T-helper 1 cell treated with Interleukin-12 subunit alpha and Interleukin-12 subunit beta and Interleukin-4 antibody, amounts not matched to agents 30 μg/mL and 1 μg/mL, for 36 hours (primary cell): Measurements from ENCODE around the gene SLC7A14.

Experiments
- H3K27ac Mint-ChIP-seq: one replicate; pipeline ENCODE4 v1.8.0; 2021; ENCODE audit warnings: mild to moderate bottlenecking, mixed read lengths
- H3K27me3 Mint-ChIP-seq: one replicate; pipeline ENCODE4 v1.8.0; 2021; ENCODE audit warnings: low read depth, mixed read lengths
- H3K36me3 Mint-ChIP-seq: one replicate; pipeline ENCODE4 v1.8.0; 2021; ENCODE audit warnings: low read depth, mixed read lengths
- H3K4me1 Mint-ChIP-seq: one replicate; pipeline ENCODE4 v1.8.0; 2021; ENCODE audit warnings: low read depth, mixed read lengths
- H3K4me3 Mint-ChIP-seq: one replicate; pipeline ENCODE4 v1.8.0; 2021; ENCODE audit warnings: mild to moderate bottlenecking, moderate library complexity, mixed read lengths
- H3K9me3 Mint-ChIP-seq: one replicate; pipeline ENCODE4 v1.8.0; 2021; ENCODE audit warnings: mixed read lengths

Gene SLC7A14

DNA sequence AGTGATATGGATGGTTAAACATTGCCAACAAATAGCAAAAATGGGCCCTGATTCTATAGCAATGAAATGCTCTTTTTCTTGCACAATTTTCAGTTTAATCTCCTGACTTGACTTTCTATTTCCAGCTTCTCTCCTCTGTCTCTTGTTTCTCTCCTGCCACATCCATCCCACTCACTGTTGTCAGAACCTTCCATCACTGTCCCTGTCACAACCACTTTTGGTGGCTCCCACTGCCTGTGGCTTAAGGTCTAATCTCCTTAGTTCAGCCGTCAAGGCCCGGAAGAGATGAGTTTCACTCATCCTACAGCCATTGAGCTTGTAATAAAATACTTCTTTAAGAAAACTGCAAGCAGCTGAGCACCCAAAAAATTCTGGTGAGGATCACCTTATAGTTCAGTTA lies 19.5 kb downstream of the SLC7A14 start:
- H3K27ac Mint-ChIP-seq: no peak overlapping the region
- H3K9me3 Mint-ChIP-seq: peaks cover 4% of the 10 kb centered on the region
- H3K27me3 Mint-ChIP-seq: peaks cover 3% of the 10 kb centered on the region
- no peak overlapping the region for H3K4me3 Mint-ChIP-seq
- H3K4me1 Mint-ChIP-seq: peaks cover 12% of the 10 kb centered on the region
- H3K36me3 Mint-ChIP-seq: peaks cover 2% of the 10 kb centered on the region

- Mint-ChIP-seq H3K36me3 (no peaks in the 10 kb centered on the region), H3K9me3 (no peaks in the 10 kb centered on the region), H3K4me3 (no peak overlapping the region), H3K27me3 (peaks cover 7% of the 10 kb centered on the region), H3K27ac (no peak overlapping the region), H3K4me1 (peaks cover 15% of the 10 kb centered on the region)
Measured at GRCh38 chr3:170565495-170565894, 20.4 kb downstream of the SLC7A14 start.

- no peak overlapping the region for H3K4me3 Mint-ChIP-seq
- H3K4me1 Mint-ChIP-seq: peaks cover 15% of the 10 kb centered on the region
- peaks cover 15% of the 10 kb centered on the region for H3K27me3 Mint-ChIP-seq
- no peaks in the 10 kb centered on the region for H3K9me3 Mint-ChIP-seq
- H3K36me3 Mint-ChIP-seq: no peaks in the 10 kb centered on the region
- H3K27ac Mint-ChIP-seq: no peak overlapping the region
Measured at GRCh38 chr3:170564664-170565063, 21.2 kb downstream of the SLC7A14 start.

DNA sequence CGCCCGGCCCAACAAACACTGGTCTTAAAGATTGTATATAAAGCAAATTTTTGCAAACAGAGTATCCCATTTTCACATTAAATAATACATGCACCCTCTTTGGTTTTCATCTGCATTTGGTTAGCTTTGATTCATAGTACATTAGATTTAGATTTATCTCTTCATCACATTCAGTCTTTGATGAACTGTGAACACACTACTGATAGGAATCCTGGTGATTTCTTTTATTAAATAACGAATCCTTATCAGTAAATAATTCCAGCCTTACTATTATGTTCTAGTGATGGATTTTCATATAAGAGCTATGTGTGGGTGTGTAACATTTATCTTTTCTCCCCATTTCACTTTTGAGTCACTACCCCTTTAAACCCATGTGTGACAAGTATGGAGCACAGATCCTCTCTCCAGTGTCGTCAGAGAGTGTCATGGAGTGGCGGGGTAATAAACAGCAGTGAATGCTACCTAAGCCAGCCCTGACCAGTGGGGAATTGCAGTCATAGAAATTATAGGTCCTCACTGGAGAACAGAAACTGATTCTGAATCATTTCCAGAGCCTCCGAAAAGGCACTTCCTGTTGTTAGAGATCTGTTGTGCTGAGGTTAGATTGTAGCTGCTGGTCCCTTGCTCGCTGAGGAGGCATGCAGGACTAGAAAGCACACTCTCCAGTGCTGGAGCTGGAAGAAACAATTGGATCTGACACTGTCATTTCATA lies 22.0 kb downstream of the SLC7A14 start:
- Mint-ChIP-seq H3K36me3 (no peaks in the 10 kb centered on the region), H3K4me1 (peaks cover 15% of the 10 kb centered on the region), H3K27ac (no peak overlapping the region), H3K4me3 (no peak overlapping the region), H3K27me3 (peaks cover 17% of the 10 kb centered on the region), H3K9me3 (no peaks in the 10 kb centered on the region)

DNA sequence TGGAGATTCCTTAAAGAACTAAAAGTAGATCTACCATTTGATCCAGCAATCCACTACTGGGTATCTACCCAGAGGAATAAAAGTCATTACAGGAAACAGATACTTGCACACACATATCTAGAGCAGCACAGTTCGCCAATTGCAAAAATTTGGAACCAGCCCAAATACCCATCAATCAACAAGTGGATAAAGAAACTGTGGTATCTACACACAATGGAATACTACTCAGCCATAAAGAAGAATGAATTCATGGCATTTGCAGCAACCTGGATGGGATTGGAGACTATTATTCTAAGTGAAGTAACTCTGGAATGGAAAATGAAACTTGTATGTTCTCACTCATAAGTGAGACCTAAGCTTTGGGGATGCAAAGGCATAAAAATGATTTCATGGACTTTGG lies 23.8 kb downstream of the SLC7A14 start:
- no peak overlapping the region for H3K4me3 Mint-ChIP-seq
- peaks cover 15% of the 10 kb centered on the region for H3K4me1 Mint-ChIP-seq
- peaks cover 21% of the 10 kb centered on the region for H3K27me3 Mint-ChIP-seq
- H3K9me3 Mint-ChIP-seq: no peaks in the 10 kb centered on the region
- H3K27ac Mint-ChIP-seq: no peak overlapping the region
- H3K36me3 Mint-ChIP-seq: no peaks in the 10 kb centered on the region

GRCh38 chr3:170560717-170561382 lies 25.0 kb downstream of the SLC7A14 start:
- Mint-ChIP-seq H3K4me3 (no peak overlapping the region), H3K36me3 (no peaks in the 10 kb centered on the region), H3K9me3 (no peaks in the 10 kb centered on the region), H3K27ac (no peak overlapping the region), H3K27me3 (peaks cover 21% of the 10 kb centered on the region), H3K4me1 (peaks cover 15% of the 10 kb centered on the region)

GRCh38 chr3:170560296-170560695 lies 25.6 kb downstream of the SLC7A14 start:
- Mint-ChIP-seq H3K9me3 (no peaks in the 10 kb centered on the region), H3K36me3 (no peaks in the 10 kb centered on the region), H3K27me3 (peaks cover 21% of the 10 kb centered on the region), H3K27ac (no peak overlapping the region), H3K4me1 (peaks cover 15% of the 10 kb centered on the region), H3K4me3 (no peak overlapping the region)

- Mint-ChIP-seq H3K4me1 (peaks cover 3% of the 10 kb centered on the region), H3K4me3 (no peak overlapping the region), H3K36me3 (no peaks in the 10 kb centered on the region), H3K27ac (no peak overlapping the region), H3K9me3 (no peaks in the 10 kb centered on the region), H3K27me3 (peaks cover 28% of the 10 kb centered on the region)
Measured at GRCh38 chr3:170558427-170558826, 27.4 kb downstream of the SLC7A14 start.

DNA sequence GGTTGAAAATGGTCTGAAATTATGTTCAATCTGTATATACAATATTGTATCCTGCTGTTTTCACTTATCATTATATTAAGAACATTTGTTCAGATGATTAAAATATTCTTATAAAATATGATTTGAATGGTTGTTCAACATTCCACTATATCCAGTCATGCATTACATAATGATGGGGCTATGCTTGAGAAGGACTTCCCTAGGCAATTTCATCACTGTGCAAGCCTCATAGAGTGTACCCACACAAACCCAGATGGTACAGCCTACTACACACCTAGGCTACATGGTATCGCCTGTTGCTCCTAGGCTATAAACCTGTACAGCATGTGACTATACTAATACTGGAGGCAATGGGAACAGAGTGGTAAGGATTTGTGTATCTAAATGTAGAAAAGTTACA lies 30.5 kb downstream of the SLC7A14 start:
- no peaks in the 10 kb centered on the region for H3K36me3 Mint-ChIP-seq
- peaks cover 27% of the 10 kb centered on the region for H3K27me3 Mint-ChIP-seq
- H3K4me1 Mint-ChIP-seq: no peaks in the 10 kb centered on the region
- no peak overlapping the region for H3K4me3 Mint-ChIP-seq
- H3K9me3 Mint-ChIP-seq: no peaks in the 10 kb centered on the region
- no peak overlapping the region for H3K27ac Mint-ChIP-seq

DNA sequence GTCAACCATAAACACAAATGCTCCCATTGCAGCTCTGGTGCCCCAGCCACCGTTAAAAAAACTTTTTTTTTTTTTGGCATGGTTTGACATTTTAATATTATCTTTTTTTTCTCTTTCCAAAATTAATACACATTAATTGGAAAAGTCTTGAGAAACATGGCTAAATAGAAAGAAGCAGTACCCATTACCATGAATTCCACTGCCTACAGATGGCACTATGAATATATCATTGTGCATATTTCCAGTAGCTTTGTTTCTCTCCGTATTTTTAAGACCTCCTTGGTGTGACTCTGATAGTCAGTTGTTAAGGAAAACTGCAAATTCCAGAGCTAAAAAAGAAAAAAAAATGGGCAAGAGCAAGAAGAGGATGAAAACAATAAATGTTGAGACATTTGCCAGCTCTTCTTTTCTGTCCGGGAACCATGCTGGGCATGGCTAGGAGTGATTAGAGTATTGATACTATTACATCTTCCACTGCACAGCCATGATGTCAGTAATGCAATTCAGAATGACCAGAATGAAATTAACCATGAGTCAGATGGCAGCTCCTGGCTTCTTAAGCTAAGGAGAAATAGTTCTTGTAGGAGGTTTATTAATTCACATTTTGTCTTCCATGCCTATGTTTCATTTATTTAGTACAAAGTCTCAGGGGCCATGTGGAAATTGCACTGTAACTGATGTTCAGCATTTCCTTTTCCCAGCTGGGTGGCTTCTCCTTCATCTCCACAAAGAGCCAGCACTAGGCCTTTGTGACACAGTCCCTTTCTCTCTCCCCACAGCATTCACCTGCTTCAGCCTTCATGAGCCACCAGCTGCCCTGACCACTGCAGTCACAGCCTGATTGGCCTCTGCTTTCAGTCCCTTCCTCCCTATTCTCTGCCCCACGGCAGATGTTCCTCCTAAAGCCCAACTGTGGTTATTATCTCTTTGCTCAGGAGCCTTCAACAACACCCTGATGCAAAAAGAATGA lies 31.8 kb downstream of the SLC7A14 start:
- Mint-ChIP-seq H3K27ac (no peak overlapping the region), H3K4me1 (no peaks in the 10 kb centered on the region), H3K4me3 (no peak overlapping the region), H3K9me3 (no peaks in the 10 kb centered on the region), H3K36me3 (no peaks in the 10 kb centered on the region), H3K27me3 (peaks cover 19% of the 10 kb centered on the region)

DNA sequence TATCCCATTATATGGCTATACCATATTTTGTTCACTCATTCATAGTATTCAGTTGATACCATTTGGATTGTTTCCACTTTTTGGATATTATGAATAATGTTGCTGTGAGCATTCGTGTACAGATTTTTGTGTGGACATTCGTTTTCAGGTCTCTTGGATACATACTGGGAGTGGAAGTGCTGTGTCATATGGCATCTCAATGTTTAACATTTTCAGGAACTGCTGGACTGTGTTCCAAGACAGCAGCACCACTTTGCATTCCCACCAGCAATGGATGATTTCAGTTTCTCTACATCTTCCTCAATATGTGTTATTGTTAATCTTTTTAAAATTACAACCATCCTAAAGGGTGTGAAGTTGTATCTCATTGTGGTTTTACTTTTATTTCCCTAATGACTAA lies 34.6 kb downstream of the SLC7A14 start:
- H3K27me3 Mint-ChIP-seq: peaks cover 14% of the 10 kb centered on the region
- no peaks in the 10 kb centered on the region for H3K4me1 Mint-ChIP-seq
- no peaks in the 10 kb centered on the region for H3K36me3 Mint-ChIP-seq
- H3K9me3 Mint-ChIP-seq: no peaks in the 10 kb centered on the region
- H3K4me3 Mint-ChIP-seq: no peak overlapping the region
- H3K27ac Mint-ChIP-seq: no peak overlapping the region

GRCh38 chr3:170542704-170543103 lies 43.2 kb downstream of the SLC7A14 start:
- Mint-ChIP-seq H3K27me3 (peaks cover 11% of the 10 kb centered on the region), H3K9me3 (no peaks in the 10 kb centered on the region), H3K36me3 (no peaks in the 10 kb centered on the region), H3K27ac (no peak overlapping the region), H3K4me1 (no peaks in the 10 kb centered on the region), H3K4me3 (no peak overlapping the region)

- H3K27me3 Mint-ChIP-seq: peaks cover 24% of the 10 kb centered on the region
Measured at GRCh38 chr3:170539897-170540296, 46.0 kb downstream of the SLC7A14 start.

GRCh38 chr3:170536712-170537111 lies 49.2 kb downstream of the SLC7A14 start:
- Mint-ChIP-seq H3K4me1 (no peaks in the 10 kb centered on the region), H3K27ac (no peak overlapping the region), H3K4me3 (no peak overlapping the region), H3K36me3 (no peaks in the 10 kb centered on the region), H3K27me3 (peaks cover 20% of the 10 kb centered on the region), H3K9me3 (no peaks in the 10 kb centered on the region)

More at GRCh38 chr3:170539897-170540296, 46.0 kb downstream of the SLC7A14 start:
- no peak overlapping the region for H3K4me3 Mint-ChIP-seq
- H3K9me3 Mint-ChIP-seq: no peaks in the 10 kb centered on the region
- H3K4me1 Mint-ChIP-seq: no peaks in the 10 kb centered on the region
- H3K27ac Mint-ChIP-seq: no peak overlapping the region
- no peaks in the 10 kb centered on the region for H3K36me3 Mint-ChIP-seq
